Measurements from ENCODE around the gene SSUH2.

Gene SSUH2

GRCh38 chr3:8578282-8578681 lies 66.3 kb downstream of the SSUH2 start:
- no peak for DNase-seq

GRCh38 chr3:8576841-8577571 lies 67.6 kb downstream of the SSUH2 start:
- DNase-seq = no peak

- no peak for DNase-seq
Measured at GRCh38 chr3:8576436-8576835, 68.2 kb downstream of the SSUH2 start.

GRCh38 chr3:8575364-8576104 lies 69.1 kb downstream of the SSUH2 start:
- DNase-seq = no peak

- DNase-seq = no peak
Measured at GRCh38 chr3:8574670-8575322, 69.8 kb downstream of the SSUH2 start.

GRCh38 chr3:8574040-8574669 lies 70.4 kb downstream of the SSUH2 start:
- no peak for DNase-seq

- DNase-seq = no peak
Measured at GRCh38 chr3:8573342-8573926, 71.2 kb downstream of the SSUH2 start.

- no peak for DNase-seq
Measured at GRCh38 chr3:8571256-8571655, 73.3 kb downstream of the SSUH2 start.
